Stimulated activated CD8-positive, alpha-beta memory T cell treated with anti-CD3 and anti-CD28 coated beads, Interleukin-15, amount 100 ng/mL, for 1 hour (primary cell): ENCODE data around the gene CACNB4.
"Not testable (repeated sequence)": the region's sequence is repeated elsewhere in the genome, so short reads cannot be mapped to it uniquely, and the experiment has no call there.

Source experiments
- DNase-seq: peaks from one replicate; pipeline ENCODE4 v3.0.0-alpha.2; 2020; ENCODE audit warnings: low read depth

CACNB4 gene

DNA sequence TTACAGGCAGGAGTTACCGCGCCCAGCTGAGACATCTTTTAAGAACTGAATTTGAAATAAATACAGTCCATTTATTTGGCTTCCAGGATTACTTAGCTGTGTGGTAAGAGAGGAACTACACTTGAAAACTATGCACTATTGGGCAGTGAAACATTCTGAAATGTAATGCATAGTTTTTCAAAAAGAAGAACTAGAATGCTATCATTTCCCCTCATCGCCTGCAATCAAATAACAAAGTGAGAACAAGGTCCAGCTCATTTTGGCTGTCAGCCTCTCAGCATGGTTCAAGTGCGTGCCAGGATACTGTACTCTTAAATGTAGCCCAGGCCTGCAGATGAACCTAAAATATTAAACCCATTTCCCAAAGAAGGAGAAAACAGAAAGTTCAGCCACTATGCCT, 194.0 kb downstream of the CACNB4 start:
- no peak for DNase-seq

DNA sequence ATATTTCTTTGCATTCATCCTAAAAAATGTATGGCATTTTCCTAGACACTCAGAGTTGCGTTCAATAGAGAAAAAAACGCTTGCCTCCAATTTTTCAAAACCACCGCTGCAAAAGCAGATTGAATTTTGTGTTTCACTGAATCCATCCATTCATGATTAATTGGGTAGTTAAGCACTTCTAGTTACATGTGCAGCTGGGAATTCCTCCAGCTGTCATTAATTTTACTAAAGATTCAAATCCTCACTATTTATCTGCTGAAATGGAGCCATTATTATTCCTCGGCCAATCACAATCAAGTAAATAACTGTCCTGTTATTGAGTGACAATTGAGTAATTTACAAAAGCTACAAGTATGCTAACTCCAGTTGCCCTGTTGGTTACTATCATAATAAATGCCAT, 194.8 kb downstream of the CACNB4 start:
- DNase-seq = no peak

DNA sequence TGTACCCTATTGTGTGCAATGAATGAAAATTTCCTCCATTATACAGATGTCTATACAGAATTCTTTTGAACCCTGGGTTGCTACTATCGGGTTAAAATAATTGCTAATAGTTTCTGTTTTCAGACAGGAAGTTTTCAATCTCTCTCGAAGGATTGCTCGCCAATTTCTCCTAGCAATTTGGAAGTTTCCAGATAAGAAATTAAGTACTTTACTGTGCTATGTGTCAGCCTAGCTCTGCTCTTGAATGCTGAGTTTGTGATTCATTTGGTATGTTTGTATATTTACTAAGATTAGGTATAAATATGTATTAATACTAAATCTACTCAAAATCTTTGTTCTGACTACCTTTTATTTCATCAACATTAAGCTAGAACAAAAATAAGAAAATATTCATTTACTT, 196.0 kb downstream of the CACNB4 start:
- no peak for DNase-seq

DNA sequence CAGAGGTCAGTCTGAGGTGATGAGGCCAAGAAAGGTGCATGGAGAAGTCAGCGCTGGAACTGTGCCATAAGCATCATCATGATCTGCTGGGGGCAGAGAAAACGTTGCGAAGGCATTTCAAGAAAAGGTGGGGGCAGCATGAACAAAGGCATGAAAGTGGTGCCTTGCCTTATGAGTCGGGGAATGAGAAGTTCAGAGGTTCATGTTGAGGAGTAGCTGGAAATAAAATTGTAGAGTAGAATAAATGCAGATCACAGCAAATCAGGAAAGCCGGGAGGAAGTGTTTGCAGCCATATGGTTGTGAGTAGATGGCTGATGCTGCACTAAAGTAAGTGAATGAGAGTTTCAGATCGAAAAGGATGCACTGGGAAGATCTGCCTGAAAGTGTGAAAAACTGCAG, 198.5 kb downstream of the CACNB4 start:
- no peak for DNase-seq

DNA sequence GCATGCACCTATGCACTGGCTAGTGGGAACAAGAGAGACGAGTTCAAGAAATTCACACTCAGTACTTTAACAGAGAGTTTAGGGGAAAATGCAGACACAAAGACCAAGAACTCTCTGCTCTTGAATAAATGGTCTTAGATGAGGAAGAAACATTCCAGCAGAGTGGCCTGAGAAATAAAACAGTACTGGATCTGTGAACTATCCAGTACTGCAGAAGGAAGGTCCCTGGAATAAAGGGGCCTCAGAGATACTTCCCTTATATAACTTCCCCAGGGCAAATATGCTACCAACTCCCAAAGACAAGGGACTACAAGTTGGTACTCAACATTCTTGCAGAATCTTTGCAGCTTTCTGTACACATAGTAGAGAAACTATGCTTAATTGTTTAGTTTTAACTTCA, 199.7 kb downstream of the CACNB4 start:
- no peak for DNase-seq

DNA sequence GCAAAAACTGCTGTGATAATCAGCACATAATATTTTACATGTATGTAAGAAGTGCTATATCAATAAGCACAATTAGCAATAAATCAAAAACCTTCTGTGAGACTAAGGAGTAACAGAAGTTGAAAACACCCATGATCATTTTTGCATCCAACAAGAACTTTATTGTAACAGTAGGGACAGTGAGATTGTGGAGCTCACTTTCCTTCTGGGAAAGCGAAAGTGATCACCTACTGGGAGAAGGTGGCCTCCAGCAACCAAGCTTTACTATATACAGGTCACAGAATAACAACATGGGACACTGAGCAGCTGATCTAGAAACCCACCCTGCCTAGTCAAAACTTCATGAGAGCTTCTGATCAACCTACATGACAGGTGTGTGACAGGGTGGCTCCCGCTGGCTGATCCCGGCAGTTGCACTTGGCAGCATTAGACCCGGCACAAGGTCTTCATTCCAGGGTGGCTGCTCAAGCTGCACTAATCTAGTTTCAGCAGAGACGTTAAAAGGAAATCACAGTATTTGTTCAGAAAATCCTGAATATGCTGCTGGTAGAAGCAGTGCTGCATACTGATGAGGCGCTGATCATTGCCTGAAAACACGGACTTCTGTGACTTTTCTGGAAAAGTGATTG, 207.2 kb downstream of the CACNB4 start:
- no peak for DNase-seq

DNA sequence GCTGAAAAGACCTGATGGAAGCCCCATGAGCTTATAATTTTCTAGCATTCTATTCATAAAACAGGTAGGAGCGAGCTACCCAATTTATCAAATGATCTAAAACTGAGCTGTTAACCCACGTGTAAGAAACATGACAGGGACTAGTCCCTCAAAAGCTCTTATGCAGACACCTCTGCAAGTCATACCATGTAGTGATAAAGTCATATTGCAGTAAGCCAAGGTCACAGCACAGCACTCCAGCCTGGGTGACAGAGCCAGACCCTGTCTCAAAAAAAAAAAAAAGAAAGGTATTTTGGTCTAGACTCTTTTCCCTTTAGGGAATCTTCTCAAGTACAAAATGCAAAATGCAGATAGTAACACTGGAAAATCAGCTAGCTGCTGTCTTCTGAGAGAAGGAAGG, 211.7 kb downstream of the CACNB4 start:
- DNase-seq = no peak

DNA sequence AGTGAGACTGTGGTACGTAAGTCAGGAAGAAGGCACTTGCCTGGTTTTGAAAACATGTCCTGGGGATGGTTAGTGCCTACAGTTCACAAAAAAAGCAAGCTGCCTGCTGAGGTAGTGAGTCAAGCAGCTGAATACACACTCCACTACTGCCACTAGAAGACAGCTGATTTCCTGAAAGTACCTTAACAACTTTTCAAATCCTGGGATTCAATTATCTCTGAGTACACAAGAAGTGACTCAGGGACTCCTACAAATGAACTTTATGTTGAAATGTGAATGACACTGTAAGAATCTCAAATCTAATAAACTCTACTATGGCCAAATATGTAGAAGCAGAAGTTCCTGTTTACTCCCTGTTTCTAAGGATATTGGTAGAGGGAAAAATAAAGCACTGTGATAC, 212.6 kb downstream of the CACNB4 start:
- no peak for DNase-seq

DNA sequence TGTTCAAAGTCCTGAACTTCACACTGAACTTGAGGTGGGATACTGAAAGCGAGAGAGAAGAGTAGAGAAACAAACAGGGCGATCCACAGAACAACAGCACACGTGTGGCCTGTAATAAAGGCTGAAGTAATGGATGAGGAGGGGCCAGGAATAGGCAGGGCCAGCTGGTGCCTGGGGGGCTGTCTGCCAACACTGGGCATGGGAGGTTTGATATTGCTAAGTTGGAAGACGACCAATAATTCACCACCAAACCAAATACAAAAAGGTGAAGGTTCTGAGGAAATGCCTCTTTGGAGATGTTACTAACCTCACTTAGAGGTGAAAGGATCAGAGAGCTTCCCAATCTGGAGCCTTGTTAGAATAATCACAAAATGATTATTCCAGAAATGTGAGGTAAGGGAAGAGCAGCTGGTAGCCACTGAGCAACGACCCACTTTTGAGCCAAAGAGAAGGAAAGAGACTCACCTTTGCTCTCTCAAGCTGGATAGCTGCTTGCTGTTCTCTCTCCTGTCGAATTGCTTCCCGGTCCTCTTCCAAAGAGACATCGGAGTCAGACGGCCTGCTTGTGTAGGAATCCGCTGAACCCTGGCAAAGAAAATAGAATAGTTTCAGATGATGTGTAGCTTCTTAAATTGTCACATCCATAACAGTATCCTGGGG, 215.9 kb downstream of the CACNB4 start:
- no peak for DNase-seq

DNA sequence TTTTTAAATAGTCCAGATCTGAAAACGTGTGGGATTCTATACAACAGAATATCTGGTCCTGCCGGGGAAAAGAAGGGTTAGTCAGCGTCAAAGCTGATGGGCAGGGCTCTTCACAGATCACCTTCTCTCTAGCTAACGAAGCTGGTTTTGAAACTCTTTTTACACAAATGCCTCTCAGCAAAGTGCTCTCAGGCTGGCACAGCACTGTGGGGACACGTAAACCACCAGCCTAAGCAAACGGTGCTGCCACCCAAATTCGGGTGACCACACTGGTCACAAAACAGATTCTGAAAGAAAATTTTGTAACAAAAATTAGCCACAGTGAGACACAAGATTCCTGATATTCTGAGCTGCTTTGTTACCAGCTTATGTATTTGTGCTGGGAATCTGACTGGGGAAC, 217.5 kb downstream of the CACNB4 start:
- DNase-seq = no peak

DNA sequence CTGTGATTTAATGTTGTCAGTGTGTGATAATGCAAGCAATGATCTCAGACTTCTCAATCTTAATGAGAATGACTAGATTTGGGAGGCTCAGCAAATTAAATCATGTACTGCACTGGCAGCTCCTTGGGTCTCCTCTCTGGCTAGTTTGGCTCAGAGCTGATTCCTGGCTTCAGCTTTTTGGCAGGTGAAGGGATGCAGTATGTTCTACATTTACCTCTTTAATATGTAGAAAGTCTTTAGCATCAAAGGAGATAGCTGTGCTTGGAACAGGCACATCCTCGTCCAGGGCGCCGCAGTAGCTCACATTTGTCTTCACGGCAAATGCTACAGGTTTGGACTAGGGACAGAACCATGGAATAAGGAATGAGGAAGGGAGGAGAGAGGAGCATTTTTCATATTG, 218.3 kb downstream of the CACNB4 start:
- no peak for DNase-seq

DNA sequence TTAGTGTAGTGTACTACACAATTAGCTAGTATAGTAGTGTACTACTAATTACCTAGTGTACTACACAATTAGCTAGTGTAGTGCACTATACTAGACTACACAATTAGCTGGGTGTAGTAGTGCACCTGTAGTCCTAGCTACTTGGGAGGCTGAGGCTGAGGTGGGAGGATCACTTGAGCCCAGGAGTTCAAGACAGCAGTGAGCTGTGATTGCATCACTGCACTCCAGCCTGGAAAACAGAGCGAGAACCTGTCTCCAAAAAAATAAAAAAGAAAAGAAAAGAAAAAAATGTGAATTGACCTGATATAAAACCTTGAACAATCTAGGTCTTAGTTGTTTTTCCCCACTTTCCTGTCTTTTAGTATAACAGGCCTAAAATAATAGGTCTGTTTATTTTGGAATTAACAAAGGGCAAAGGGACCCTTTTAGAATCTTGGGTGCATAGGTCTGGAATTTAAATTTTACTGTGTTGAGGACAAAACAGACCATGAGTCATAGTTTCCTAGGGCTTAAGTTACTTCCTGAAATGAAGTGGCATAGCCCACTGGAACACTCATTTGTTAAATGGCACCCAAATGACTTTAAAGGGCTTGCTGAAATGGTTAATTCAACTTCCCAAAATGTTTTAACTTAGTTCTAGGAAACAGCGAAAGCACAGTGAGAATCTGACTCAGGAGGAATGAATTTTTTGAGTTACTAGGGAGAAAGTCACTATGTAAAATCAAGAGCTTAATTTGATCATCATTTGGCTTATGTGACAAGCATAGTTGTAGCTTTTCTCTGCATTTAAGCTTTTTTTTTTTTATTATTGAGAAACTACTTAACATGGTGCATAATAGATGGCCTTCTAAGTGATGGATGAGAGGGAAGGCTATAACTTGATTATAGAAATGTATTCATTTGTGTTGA, 219.9 kb downstream of the CACNB4 start:
- DNase-seq = no peak

DNA sequence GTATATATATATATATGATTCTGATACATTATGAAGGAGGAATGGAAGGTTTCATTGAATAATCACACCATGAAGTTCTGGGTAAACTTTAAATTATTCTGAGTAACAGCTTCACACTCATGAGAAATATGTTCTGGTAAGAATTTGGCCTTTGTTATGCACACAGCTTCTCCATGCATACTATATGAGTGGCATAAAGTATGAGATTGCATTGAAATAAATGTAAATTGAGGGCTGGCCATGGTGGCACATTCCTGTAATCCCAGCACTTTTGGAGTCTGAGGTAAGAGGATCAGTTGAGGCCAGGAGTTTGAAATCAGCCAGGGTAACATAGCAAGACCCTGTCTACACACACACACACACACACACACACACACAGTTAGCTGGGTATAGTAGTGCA, 220.6 kb downstream of the CACNB4 start:
- DNase-seq = no peak

DNA sequence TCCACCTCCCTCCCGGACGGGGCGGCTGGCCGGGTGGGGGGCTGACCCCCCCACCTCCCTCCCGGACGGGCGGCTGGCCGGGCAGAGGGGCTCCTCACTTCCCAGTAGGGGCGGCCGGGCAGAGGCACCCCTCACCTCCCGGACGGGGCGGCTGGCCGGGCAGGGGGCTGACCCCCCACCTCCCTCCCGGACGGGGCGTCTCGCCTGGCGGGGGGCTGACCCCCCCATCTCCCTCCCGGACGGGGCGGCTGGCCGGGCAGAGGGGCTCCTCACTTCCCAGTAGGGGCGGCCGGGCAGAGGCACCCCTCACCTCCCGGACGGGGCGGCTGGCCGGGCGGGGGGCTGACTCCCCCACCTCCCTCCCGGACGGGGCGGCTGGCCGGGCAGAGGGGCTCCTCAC, 223.2 kb downstream of the CACNB4 start:
- DNase-seq = not testable (repeated sequence)

DNA sequence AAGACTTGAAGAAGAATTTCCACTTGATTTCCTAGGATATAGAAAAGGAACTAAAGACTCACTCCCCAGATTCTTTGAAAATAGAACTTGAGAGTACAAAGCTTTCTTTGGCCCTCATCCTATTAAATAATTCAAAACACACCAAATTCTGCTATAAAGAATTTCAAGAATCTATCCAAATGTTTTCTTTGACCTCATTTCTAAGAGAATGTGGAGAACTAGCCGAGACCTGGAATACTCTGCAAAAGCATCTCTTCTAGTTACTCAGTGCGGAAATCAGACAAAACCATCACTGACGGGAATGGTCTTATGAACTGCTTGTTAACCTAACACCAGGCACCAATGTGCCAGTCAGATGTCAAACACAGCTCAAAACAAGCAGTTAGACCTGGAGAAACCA, 226.4 kb downstream of the CACNB4 start:
- no peak for DNase-seq

DNA sequence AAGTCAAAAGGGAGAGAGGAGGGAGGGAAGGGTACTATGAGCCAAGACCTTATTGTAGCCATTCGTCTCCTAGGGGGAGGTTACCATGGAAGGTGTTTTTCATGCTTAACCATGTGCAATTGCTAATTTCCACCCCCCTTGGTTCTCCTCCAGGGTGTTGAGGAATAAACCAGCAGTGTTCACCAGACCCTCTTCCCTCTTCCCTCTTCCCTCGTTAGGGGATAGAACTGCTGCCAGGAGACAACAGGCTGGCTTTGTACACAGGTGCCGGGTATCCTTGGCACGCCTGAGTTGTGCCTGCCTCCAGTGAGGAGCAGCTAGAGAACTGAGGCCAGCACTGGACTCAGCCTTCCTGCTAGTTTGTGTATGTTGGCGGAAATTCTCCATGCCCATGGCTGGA, 229.6 kb downstream of the CACNB4 start:
- no peak for DNase-seq

DNA sequence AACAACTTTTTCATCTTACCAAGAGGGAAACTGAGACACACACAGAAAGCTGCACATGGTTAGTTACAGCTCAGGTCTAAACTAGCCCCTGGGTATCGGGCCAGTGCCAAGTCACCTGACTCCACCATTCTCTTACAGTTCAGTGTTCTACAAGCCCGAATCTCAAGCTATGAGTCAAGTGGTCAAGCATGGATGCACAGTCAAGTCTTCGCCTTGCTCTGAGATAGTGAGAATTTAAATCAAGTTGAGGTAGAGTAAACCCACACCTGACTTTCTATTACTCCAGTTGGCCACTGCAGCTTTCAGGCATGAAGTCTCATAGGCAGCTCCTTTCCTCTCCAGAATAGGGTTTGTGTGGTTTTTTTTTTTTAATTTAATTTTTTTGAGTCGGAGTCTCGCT, 236.1 kb downstream of the CACNB4 start:
- DNase-seq = no peak

DNA sequence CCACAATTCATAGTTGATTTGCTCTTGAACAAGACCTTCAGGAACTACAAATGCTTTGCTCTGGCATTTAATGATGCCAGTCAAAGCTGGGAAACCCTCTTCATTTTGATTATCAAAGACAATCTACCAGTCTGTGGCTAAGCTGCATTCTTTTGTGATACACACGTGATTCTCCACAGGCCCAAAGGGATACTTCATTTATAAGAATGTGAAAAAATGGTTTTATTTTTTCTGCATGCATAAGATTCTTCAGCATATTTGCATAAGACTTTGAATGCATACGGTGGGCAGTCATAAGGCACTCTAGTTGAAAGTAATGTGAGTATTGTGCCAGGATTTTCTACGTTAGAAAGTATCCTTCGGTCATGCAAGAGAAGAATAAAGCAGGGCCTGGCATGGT, 237.7 kb downstream of the CACNB4 start:
- DNase-seq = no peak

DNA sequence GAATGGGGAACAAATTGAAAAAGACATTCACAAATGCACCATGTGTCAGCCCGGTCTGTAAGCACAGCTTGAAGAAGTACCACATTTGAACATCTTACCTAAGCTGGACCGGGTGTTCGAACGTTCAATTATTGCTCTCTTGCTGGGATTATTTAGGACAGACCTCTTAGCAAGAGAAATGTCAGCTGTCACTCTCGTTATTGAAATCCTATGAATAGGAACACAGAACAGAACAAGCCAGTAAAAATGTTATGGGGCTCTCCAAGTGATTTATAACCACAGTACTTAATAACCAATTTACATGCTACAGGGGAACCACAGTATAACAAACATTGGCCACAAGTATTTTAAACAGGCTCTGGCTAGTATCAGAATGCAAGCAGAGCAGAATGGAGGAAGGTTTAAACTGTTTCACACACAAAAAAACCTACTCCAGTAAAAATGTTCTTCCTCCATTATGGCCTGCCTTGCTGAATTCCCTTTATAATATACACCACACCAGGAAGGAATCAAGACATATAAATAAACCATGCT, 238.2 kb downstream of the CACNB4 start:
- DNase-seq = no peak

DNA sequence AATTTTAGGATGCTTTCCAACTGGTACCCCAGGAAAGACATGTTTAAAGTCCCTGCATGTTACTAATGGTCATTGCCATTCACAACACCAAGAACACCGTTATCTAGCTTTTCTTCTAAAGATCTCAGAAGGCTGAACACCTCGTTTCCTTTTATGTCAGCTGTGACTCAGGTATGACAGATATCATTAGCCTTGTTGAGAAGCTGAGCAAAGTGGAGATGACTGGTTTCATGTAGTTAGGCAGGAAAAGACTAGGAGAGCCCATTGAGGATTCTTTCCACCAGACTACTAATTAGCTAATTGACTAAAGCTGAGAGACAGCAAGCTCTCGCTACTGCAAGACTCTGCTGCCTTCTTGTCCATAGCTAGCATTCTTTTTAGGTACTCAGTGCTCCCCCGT, 238.6 kb downstream of the CACNB4 start:
- no peak for DNase-seq

DNA sequence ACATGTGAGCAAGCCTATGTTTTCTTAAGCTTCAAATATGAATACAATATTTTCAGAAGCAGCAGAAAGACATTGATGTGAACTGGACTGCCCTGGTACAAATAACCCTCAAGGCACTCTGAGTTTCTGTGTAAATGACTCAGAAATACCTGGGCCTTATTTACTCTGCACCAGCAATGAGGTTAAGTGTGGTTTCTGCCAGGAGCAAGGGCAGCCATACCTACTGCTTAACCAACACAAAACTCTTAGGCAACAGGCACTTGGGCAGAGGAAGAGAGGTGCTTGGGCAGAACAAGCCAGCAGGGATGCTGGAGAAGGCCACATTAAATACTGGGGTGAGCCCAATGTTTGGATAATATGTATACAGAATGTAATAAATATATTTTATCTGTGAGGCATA, 241.2 kb downstream of the CACNB4 start:
- no peak for DNase-seq

DNA sequence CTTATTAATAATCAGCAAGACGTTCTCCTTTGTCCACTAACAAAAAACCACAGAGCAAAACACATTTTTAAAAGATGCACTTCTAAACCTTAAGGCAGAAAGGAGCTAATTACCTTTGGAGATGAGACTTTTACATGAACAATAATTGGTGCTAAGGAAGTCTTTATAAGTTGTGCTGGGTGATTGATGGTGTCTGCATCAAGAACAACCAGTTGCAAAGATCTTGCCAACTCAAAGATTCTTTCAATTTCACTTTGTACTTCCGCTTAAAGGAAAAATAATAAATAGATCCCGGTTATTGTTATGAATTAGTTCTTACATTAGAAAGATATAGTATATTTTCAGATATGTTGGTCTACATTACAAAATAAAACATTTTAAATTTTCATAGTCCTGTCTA, 243.7 kb downstream of the CACNB4 start:
- DNase-seq = no peak
